ENCODE data around the gene MLXIP.

GRCh38 chr12:122099856-122100255 lies 21.3 kb downstream of the MLXIP start:
- TF ChIP-seq, protein P1, sequence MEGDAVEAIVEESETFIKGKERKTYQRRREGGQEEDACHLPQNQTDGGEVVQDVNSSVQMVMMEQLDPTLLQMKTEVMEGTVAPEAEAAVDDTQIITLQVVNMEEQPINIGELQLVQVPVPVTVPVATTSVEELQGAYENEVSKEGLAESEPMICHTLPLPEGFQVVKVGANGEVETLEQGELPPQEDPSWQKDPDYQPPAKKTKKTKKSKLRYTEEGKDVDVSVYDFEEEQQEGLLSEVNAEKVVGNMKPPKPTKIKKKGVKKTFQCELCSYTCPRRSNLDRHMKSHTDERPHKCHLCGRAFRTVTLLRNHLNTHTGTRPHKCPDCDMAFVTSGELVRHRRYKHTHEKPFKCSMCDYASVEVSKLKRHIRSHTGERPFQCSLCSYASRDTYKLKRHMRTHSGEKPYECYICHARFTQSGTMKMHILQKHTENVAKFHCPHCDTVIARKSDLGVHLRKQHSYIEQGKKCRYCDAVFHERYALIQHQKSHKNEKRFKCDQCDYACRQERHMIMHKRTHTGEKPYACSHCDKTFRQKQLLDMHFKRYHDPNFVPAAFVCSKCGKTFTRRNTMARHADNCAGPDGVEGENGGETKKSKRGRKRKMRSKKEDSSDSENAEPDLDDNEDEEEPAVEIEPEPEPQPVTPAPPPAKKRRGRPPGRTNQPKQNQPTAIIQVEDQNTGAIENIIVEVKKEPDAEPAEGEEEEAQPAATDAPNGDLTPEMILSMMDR (IDR thresholded peaks at IDR 0.05; ENCODE audit: extremely low read depth in 1 of 2, insufficient read depth in 1 of 2, low read depth in 1 of 2, low read length in 2 of 2) = no peak
- TF ChIP-seq POLR2A (IDR thresholded peaks at IDR 0.05; ENCODE audit: low read depth, low read length) = no peak

Measured in endothelial cell of umbilical vein (primary cell).